Loucy (cell line): Measurements from ENCODE around the gene SLC9A5.

Experiments
- CTCF ChIP-seq: fragments of 200-600 bp; sonication (generic); conservative IDR thresholded peaks from 2 replicates; pipeline ENCODE4 v1.5.1; 2014; ENCODE audit warnings: mild to moderate bottlenecking, antibody characterized with exemption, low read length
- EZH2phosphoT487 ChIP-seq: fragments of 200-600 bp; IDR thresholded peaks from 2 replicates; pipeline ENCODE4 v1.6.1; 2018; ENCODE audit warnings: antibody characterized with exemption, mild to moderate bottlenecking, moderate library complexity, borderline replicate concordance

GRCh38 chr16:67270931-67271338 is 22.2 kb downstream of the SLC9A5 start:
- TF ChIP-seq CTCF (no peak), EZH2phosphoT487 (no peak)
